ENCODE measurements around the gene HTT. TPM values are rescaled to one million over a fixed set of nuclear protein-coding genes. Genes with fewer than 3 reads are reported as not detected.

The HTT gene
- total RNA-seq, 5 donors from 2014 or later (not counting 1 experiment from before 2014, with no cell fraction given): 60.3 to 97.1 (median 71.4) TPM

- H3K4me1 Mint-ChIP-seq: no peaks in the 10 kb centered on the region
- ATAC-seq (replicated peaks in 1 of 4) (no peak), DNase-seq (no peak)
- no peak overlapping the region for H3K27ac Mint-ChIP-seq
- peaks cover 44% of the 10 kb centered on the region for H3K36me3 Mint-ChIP-seq
- no peaks in the 10 kb centered on the region for H3K27me3 Mint-ChIP-seq
- CTCF ChIA-PET: no interaction called here
- no peaks in the 10 kb centered on the region for H3K9me3 ChIP-seq
- POLR2A ChIA-PET: no interaction called here
- no peak overlapping the region for H3K4me3 ChIP-seq (ENCODE audit: control insufficient read depth in 1 of 2, extremely low read depth in 1 of 2, low read length in 1 of 2)
- H3K4me3 Mint-ChIP-seq: no peak overlapping the region
- no peak overlapping the region for H3K27ac ChIP-seq (ENCODE audit: low read length)
- 96% methylated on average over 11 of the region's 16 CpGs for WGBS (ENCODE audit: insufficient coverage)
- H3K9me3 Mint-ChIP-seq: no peaks in the 10 kb centered on the region
- H3K4me1 ChIP-seq (ENCODE audit: control insufficient read depth in 1 of 2, extremely low read depth in 1 of 2, insufficient read depth in 2 of 2, low read length in 2 of 2): no peaks in the 10 kb centered on the region
- H3K36me3 ChIP-seq (ENCODE audit: control insufficient read depth in 2 of 2, extremely low read depth in 1 of 2, insufficient read depth in 1 of 2, low read length in 1 of 2): peaks cover 33 to 80% of the 10 kb centered on the region in 2 donors
- H3K27me3 ChIP-seq (replicated peaks in 1 of 2; ENCODE audit: control insufficient read depth in 2 of 2, extremely low read depth in 1 of 2, insufficient read depth in 2 of 2, low read length in 1 of 2): no peaks in the 10 kb centered on the region
Measured at GRCh38 chr4:3232001-3232400, 157.5 kb downstream of the HTT start.

DNA sequence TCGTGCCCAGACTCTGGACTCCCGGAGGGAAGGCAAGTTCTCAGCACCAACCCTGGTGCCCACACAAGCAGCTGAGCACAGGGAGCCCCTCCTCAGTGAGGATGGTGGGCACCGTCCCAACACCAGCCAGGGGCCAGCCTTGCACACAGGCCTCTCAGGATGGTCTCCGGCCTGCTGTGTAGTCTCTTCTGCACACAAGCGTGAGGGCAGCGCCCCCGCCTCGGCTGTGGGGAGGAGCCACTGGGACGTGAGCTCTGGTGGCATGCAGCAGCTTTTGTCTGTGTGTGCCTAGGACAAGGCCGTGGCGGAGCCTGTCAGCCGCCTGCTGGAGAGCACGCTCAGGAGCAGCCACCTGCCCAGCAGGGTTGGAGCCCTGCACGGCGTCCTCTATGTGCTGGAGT is 158.4 kb downstream of the HTT start:
- no peaks in the 10 kb centered on the region for H3K4me1 ChIP-seq (ENCODE audit: control insufficient read depth in 1 of 2, extremely low read depth in 1 of 2, insufficient read depth in 2 of 2, low read length in 2 of 2)
- no peak for DNase-seq
- H3K4me3 ChIP-seq (ENCODE audit: control insufficient read depth in 1 of 2, extremely low read depth in 1 of 2, low read length in 1 of 2): no peak overlapping the region
- 93% methylated on average over 14 of the region's 15 CpGs for WGBS (ENCODE audit: insufficient coverage)
- no peak overlapping the region for H3K27ac Mint-ChIP-seq
- no peaks in the 10 kb centered on the region for H3K27me3 ChIP-seq (replicated peaks in 1 of 2; ENCODE audit: control insufficient read depth in 2 of 2, extremely low read depth in 1 of 2, insufficient read depth in 2 of 2, low read length in 1 of 2)
- H3K4me1 Mint-ChIP-seq: no peaks in the 10 kb centered on the region
- no peak overlapping the region for H3K4me3 Mint-ChIP-seq
- H3K36me3 ChIP-seq (ENCODE audit: control insufficient read depth in 2 of 2, extremely low read depth in 1 of 2, insufficient read depth in 1 of 2, low read length in 1 of 2): peaks cover 33 to 84% of the 10 kb centered on the region in 2 donors
- ChIA-PET POLR2A (no interaction called here), CTCF (no interaction called here)
- ATAC-seq (replicated peaks in 1 of 4): no peak
- peaks cover 49% of the 10 kb centered on the region for H3K36me3 Mint-ChIP-seq
- no peaks in the 10 kb centered on the region for H3K9me3 ChIP-seq
- H3K27ac ChIP-seq (ENCODE audit: low read length): no peak overlapping the region
- no peaks in the 10 kb centered on the region for H3K27me3 Mint-ChIP-seq
- no peaks in the 10 kb centered on the region for H3K9me3 Mint-ChIP-seq

DNA sequence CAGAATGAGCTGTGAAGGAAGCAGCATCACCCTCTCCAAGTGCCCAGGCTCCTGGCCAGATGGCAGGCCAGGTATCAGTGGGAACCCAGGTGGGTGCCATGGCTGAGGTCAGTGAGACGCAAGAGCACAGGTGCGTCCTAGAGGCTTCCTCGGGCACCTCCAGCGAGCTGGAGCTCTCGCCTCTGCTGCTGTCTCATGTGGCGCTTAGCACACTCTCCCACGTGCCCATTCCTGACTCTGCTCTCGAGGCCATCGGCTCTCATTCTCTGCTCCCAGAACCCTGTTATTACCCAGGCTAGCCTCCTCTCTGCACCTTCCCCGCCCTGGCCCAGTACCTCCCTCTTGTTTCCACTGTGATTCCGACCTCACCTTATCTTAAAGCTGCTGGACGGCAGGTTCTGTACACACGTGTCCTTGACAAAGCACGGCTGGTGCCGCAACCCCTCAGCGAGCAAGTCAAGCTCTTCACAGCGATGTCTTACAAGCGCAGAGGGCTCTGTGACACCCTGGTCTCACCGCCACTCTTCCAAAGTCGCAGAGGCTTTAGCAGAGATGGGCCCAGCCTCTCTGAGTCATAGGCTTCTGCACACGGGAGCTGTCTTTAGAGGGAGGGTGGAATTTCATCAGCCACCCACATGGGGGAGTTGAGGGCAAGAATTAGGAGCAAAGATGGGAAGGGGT is 159.1 kb downstream of the HTT start:
- no peaks in the 10 kb centered on the region for H3K9me3 ChIP-seq
- Mint-ChIP-seq H3K36me3 (peaks cover 54% of the 10 kb centered on the region), H3K27me3 (no peaks in the 10 kb centered on the region), H3K9me3 (no peaks in the 10 kb centered on the region), H3K4me3 (no peak overlapping the region), H3K4me1 (no peaks in the 10 kb centered on the region), H3K27ac (no peak overlapping the region)
- ChIA-PET POLR2A (no interaction called here), CTCF (no interaction called here)
- no peaks in the 10 kb centered on the region for H3K4me1 ChIP-seq (ENCODE audit: control insufficient read depth in 1 of 2, extremely low read depth in 1 of 2, insufficient read depth in 2 of 2, low read length in 2 of 2)
- ATAC-seq (replicated peaks in 1 of 4) (no peak), DNase-seq (no peak)
- H3K4me3 ChIP-seq (ENCODE audit: control insufficient read depth in 1 of 2, extremely low read depth in 1 of 2, low read length in 1 of 2): no peak overlapping the region
- WGBS (ENCODE audit: insufficient coverage): 97% methylated on average over 21 of the region's 21 CpGs
- no peaks in the 10 kb centered on the region for H3K27me3 ChIP-seq (replicated peaks in 1 of 2; ENCODE audit: control insufficient read depth in 2 of 2, extremely low read depth in 1 of 2, insufficient read depth in 2 of 2, low read length in 1 of 2)
- no peak overlapping the region for H3K27ac ChIP-seq (ENCODE audit: low read length)
- peaks cover 33 to 84% of the 10 kb centered on the region in 2 donors for H3K36me3 ChIP-seq (ENCODE audit: control insufficient read depth in 2 of 2, extremely low read depth in 1 of 2, insufficient read depth in 1 of 2, low read length in 1 of 2)

GRCh38 chr4:3234171-3235029 is 159.9 kb downstream of the HTT start:
- no peaks in the 10 kb centered on the region for H3K9me3 ChIP-seq
- Mint-ChIP-seq H3K9me3 (no peaks in the 10 kb centered on the region), H3K4me3 (no peak overlapping the region), H3K4me1 (no peaks in the 10 kb centered on the region), H3K27me3 (no peaks in the 10 kb centered on the region), H3K36me3 (peaks cover 49% of the 10 kb centered on the region), H3K27ac (no peak overlapping the region)
- ChIA-PET CTCF (no interaction called here), POLR2A (no interaction called here)
- no peaks in the 10 kb centered on the region for H3K27me3 ChIP-seq (replicated peaks in 1 of 2; ENCODE audit: control insufficient read depth in 2 of 2, extremely low read depth in 1 of 2, insufficient read depth in 2 of 2, low read length in 1 of 2)
- ATAC-seq (replicated peaks in 1 of 4) (no peak), DNase-seq (no peak)
- no peak overlapping the region for H3K27ac ChIP-seq (ENCODE audit: low read length)
- no peak overlapping the region for H3K4me3 ChIP-seq (ENCODE audit: control insufficient read depth in 1 of 2, extremely low read depth in 1 of 2, low read length in 1 of 2)
- WGBS (ENCODE audit: insufficient coverage): 92% methylated on average over 23 of the region's 23 CpGs
- peaks cover 27 to 82% of the 10 kb centered on the region in 2 donors for H3K36me3 ChIP-seq (ENCODE audit: control insufficient read depth in 2 of 2, extremely low read depth in 1 of 2, insufficient read depth in 1 of 2, low read length in 1 of 2)
- no peaks in the 10 kb centered on the region for H3K4me1 ChIP-seq (ENCODE audit: control insufficient read depth in 1 of 2, extremely low read depth in 1 of 2, insufficient read depth in 2 of 2, low read length in 2 of 2)

DNA sequence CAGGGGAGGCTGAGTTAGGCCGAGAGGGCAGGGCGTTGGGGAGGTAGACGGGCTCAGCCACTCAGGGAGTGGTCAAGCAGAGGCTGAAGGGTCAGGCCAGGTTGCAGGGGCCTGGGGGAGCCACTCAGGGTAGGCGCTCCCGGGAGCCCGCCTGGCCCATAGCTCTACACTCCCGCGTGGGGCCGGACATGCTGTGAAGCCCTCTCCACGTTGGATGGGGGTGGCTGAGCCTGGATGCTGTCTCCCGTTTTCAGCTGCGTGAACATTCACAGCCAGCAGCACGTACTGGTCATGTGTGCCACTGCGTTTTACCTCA is 160.5 kb downstream of the HTT start:
- no peaks in the 10 kb centered on the region for H3K9me3 ChIP-seq
- WGBS (ENCODE audit: insufficient coverage): 96% methylated on average over 14 of the region's 14 CpGs
- H3K27ac Mint-ChIP-seq: no peak overlapping the region
- H3K4me3 Mint-ChIP-seq: no peak overlapping the region
- H3K36me3 Mint-ChIP-seq: peaks cover 46% of the 10 kb centered on the region
- H3K27me3 ChIP-seq (replicated peaks in 1 of 2; ENCODE audit: control insufficient read depth in 2 of 2, extremely low read depth in 1 of 2, insufficient read depth in 2 of 2, low read length in 1 of 2): no peaks in the 10 kb centered on the region
- no peak overlapping the region for H3K27ac ChIP-seq (ENCODE audit: low read length)
- H3K36me3 ChIP-seq (ENCODE audit: control insufficient read depth in 2 of 2, extremely low read depth in 1 of 2, insufficient read depth in 1 of 2, low read length in 1 of 2): peaks cover 23 to 82% of the 10 kb centered on the region in 2 donors
- no peak overlapping the region for H3K4me3 ChIP-seq (ENCODE audit: control insufficient read depth in 1 of 2, extremely low read depth in 1 of 2, low read length in 1 of 2)
- no peaks in the 10 kb centered on the region for H3K4me1 ChIP-seq (ENCODE audit: control insufficient read depth in 1 of 2, extremely low read depth in 1 of 2, insufficient read depth in 2 of 2, low read length in 2 of 2)
- DNase-seq: no peak
- H3K4me1 Mint-ChIP-seq: no peaks in the 10 kb centered on the region
- POLR2A ChIA-PET: no interaction called here
- no peaks in the 10 kb centered on the region for H3K9me3 Mint-ChIP-seq
- CTCF ChIA-PET: no interaction called here
- no peaks in the 10 kb centered on the region for H3K27me3 Mint-ChIP-seq
- no peak for ATAC-seq (replicated peaks in 1 of 4)

- WGBS (ENCODE audit: insufficient coverage): 93% methylated on average over 11 of the region's 11 CpGs
- H3K27ac Mint-ChIP-seq: no peak overlapping the region
Measured at GRCh38 chr4:3235581-3235980, 161.1 kb downstream of the HTT start.

More at GRCh38 chr4:3235581-3235980, 161.1 kb downstream of the HTT start:
- H3K27me3 Mint-ChIP-seq: no peaks in the 10 kb centered on the region
- no peaks in the 10 kb centered on the region for H3K9me3 ChIP-seq
- H3K36me3 ChIP-seq (ENCODE audit: control insufficient read depth in 2 of 2, extremely low read depth in 1 of 2, insufficient read depth in 1 of 2, low read length in 1 of 2): peaks cover 23 to 82% of the 10 kb centered on the region in 2 donors
- H3K4me1 Mint-ChIP-seq: no peaks in the 10 kb centered on the region
- no peak overlapping the region for H3K4me3 ChIP-seq (ENCODE audit: control insufficient read depth in 1 of 2, extremely low read depth in 1 of 2, low read length in 1 of 2)
- no peak overlapping the region for H3K27ac ChIP-seq (ENCODE audit: low read length)
- no peak overlapping the region for H3K4me3 Mint-ChIP-seq
- ChIA-PET POLR2A (no interaction called here), CTCF (no interaction called here)
- no peak for DNase-seq
- no peak for ATAC-seq (replicated peaks in 1 of 4)
- H3K4me1 ChIP-seq (ENCODE audit: control insufficient read depth in 1 of 2, extremely low read depth in 1 of 2, insufficient read depth in 2 of 2, low read length in 2 of 2): no peaks in the 10 kb centered on the region
- H3K9me3 Mint-ChIP-seq: no peaks in the 10 kb centered on the region
- peaks cover 41% of the 10 kb centered on the region for H3K36me3 Mint-ChIP-seq
- no peaks in the 10 kb centered on the region for H3K27me3 ChIP-seq (replicated peaks in 1 of 2; ENCODE audit: control insufficient read depth in 2 of 2, extremely low read depth in 1 of 2, insufficient read depth in 2 of 2, low read length in 1 of 2)
